Measurements from ENCODE around the gene TPO.
"Not testable (repeated sequence)": the region's sequence is repeated elsewhere in the genome, so short reads cannot be mapped to it uniquely, and the experiment has no call there.

The TPO gene

GRCh38 chr2:1488181-1488671 lies 75.0 kb downstream of the TPO start:
- DNase-seq: no peak

- no peak for DNase-seq
Measured at GRCh38 chr2:1488851-1489250, 75.6 kb downstream of the TPO start.

DNA sequence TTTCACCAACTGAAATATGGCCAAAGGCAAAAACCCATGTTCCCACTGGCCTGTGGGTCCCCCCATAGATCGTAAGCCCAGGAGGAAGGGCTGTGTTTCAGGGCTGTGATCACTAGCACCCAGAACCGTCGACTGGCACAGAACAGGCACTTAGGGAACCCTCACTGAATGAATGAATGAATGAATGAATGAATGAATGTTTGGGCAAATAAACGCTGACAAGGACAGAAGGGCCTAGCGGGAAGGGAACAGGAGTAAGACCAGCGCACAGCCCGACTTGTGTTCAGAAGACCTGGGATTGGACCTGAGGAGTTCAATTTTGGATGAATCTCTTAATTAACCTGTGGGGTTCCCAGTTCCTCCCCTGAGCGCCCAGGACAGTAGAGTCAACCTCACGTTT lies 76.2 kb downstream of the TPO start:
- no peak for DNase-seq

DNA sequence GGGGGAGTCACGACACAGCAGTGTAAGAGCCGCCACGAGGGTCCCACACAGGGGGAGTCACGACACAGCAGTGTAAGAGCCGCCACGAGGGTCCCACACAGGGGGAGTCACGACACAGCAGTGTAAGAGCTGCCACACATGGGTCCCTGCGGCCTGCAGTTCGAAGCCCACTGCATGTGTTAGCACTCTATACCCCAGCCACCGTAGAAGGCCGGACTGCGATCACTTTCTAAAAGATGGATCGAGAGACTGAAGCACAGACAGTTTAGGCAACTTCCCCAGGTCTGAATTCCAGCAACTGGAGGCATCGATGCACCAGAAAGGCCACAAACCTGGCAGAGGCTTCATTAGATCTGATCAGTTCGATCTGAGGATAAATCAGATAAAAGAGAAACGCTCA lies 77.1 kb downstream of the TPO start:
- not testable (repeated sequence) for DNase-seq

DNA sequence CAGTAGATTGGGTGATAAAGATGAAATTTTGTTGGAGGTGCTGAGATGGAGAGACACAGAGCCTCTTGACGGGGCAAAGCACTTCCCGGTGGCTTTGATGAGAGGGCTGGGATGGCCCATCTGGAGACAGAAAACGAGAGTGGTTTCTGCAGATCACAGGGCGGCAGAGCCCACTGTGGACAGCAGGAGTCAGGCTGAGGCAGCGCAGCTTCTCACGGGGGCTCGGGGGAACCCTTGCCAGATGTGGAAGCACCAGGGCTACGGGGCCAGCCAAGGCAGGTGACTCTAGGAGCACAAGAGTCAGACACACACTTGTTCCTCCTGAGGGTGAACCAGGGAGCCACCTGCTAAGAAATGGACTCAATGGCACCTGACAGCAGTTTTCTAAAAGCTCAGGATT lies 78.5 kb downstream of the TPO start:
- no peak for DNase-seq

- not testable (repeated sequence) for DNase-seq
Measured at GRCh38 chr2:1492231-1492630, 79.0 kb downstream of the TPO start.

GRCh38 chr2:1492711-1493430 lies 79.6 kb downstream of the TPO start:
- DNase-seq: no peak

DNA sequence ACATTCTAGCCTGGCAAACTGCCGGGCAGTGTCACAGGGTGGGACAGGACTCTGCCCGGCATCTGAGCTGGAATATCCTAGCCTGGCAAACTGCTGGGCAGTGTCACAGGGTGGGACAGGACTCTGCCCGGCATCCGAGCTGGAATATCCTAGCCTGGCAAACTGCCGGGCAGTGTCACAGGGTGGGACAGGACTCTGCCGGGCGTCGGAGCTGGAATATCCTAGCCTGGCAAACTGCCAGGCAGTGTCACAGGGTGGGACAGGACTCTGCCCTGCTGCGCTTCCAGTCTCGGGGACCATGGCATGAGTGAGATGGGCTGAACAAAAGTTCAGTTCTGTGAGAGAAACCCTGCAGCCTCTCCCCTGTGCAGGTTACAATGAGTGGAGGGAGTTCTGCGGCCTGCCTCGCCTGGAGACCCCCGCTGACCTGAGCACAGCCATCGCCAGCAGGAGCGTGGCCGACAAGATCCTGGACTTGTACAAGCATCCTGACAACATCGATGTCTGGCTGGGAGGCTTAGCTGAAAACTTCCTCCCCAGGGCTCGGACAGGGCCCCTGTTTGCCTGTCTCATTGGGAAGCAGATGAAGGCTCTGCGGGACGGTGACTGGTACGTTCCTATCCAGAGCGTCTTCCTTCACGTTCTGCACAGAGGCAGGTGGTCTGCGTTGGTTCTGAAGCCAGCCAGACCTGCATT lies 80.3 kb downstream of the TPO start:
- no peak for DNase-seq

DNA sequence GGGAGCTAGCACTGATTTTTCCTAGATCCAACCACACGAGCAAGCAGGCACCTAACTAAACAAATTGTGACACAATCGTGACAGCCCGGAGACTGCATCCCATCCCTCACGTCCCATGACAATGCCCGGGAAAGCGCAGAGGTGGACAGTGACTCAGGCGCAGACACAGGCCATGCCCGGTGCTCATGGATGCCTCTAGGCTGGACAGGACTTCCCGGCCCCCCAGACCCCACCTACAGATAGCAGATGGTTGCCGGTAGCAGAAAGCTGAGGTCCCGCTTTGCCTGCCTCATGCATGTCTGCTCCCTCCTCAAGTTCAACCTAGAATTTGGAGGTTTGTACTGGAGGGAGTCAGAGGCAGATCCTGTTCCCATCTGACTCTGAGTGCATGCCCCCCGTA lies 81.0 kb downstream of the TPO start:
- no peak for DNase-seq

- DNase-seq: no peak
Measured at GRCh38 chr2:1494906-1495305, 81.6 kb downstream of the TPO start.

GRCh38 chr2:1495676-1496358 lies 82.6 kb downstream of the TPO start:
- no peak for DNase-seq

DNA sequence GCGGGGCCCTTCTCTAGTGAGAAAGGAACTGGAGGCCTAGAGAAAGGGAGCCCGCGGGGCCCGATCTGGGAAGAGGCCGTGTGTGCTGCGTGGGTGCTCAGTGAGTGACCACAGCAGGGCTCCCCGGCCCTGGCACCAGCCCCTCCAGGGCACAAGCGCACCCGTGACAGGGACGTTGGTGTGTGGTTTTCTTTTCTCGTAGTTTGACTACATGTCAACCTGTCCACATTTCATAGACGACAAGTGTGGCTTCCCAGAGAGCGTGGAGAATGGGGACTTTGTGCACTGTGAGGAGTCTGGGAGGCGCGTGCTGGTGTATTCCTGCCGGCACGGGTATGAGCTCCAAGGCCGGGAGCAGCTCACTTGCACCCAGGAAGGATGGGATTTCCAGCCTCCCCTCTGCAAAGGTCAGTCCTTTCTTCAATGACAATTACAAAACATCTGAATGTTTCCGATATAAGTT lies 83.1 kb downstream of the TPO start:
- no peak for DNase-seq

GRCh38 chr2:1497122-1497611 lies 83.9 kb downstream of the TPO start:
- DNase-seq: no peak

DNA sequence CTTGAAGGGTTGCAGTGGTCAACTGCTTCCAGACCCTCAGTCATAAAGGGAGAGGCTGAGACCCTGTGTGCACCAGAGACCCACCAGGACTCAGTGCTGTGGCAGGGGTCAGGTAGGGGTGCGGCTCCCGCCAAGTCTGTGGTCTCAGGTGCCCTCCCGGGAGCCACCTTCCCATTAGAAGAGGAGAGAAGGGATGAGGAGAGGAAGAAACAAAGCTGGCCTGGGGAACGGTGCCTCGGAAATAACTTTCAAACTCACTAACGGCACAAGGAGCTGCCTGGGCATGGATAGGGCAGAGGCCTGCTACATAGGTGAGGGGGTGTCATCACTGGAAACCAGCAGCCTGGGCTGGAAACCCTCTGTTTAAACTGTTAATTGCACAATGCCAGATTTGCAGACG lies 84.9 kb downstream of the TPO start:
- no peak for DNase-seq

GRCh38 chr2:1499033-1499795 lies 86.0 kb downstream of the TPO start:
- no peak for DNase-seq

GRCh38 chr2:1501038-1501851 lies 88.0 kb downstream of the TPO start:
- no peak for DNase-seq

DNA sequence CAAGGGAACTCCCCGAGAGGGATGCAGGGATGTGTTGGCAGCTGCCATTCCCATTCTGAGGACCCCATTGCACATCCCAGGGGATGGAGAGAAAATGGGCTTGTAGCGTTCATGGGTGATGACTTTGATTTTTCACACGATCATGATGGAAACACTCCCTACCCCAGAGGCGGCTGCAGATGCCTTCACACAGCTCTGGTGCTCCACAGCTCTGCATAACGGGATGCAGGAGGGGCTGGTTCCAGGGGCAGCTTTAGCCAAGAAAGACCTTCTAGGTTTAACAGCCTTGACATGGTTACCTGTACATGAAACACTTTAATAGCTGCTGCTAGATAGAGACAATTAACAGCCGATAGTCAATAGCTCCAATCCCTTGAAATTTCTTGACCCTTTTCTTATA lies 88.7 kb downstream of the TPO start:
- DNase-seq: no peak

DNA sequence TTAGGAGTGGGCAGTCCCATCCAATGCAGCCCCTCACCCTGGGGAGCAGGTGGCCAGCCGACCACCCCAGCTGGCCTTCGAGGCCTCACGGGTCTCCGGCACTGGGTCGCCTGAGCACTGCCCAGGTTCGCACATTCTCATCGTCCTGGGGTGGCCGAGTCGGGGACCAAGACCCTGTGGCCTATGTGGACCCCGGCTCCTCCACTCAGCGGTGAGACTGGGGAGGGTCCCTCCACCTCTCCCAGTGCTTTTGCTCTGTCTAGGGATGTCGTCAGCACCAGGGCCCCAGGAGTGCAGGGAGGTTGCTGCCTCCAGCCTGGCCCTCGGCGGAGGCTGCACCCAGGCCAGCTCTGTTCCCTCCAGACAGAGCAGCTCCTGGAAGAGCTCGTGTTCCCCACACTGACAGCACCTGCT lies 89.6 kb downstream of the TPO start:
- no peak for DNase-seq

- no peak for DNase-seq
Measured at GRCh38 chr2:1503471-1504310, 90.4 kb downstream of the TPO start.

- DNase-seq: no peak
Measured at GRCh38 chr2:1504311-1504750, 91.1 kb downstream of the TPO start.

DNA sequence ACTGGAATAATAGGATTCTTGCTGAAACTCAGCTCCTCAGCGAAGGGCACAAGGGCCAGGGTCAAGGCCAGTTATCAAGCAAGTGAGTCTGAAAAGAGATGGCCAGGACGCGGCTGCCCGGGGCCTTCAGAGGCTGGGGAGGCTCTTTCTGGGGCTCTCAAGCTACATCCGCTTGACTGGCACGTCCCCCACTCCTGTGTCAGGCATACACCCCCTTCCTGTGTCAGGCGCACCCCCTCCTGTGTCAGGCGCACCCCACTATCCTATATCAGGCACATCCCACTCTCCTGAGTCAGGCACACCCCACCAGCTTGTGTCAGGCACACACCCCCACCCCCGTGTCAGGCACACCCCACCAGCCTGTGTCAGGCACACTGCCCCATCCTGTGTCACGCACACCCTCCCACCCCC lies 91.8 kb downstream of the TPO start:
- no peak for DNase-seq

Measured in stimulated activated CD4-positive, alpha-beta T cell treated with anti-CD3 and anti-CD28 coated beads, Interleukin-4, amount 100 ng/mL, for 24 hours (primary cell).